Measurements from ENCODE around the gene COL4A1.

GRCh38 chr13:110234532-110234931, 72.4 kb downstream of the COL4A1 start:
- TF ChIP-seq POLR2A (IDR thresholded peaks at IDR 0.05; ENCODE audit: low read length) (no peak), GATA1 (IDR thresholded peaks at IDR 0.05; ENCODE audit: low read depth, low read length) (no peak)
